ENCODE measurements around the gene DNAH10. TPM values are rescaled to one million over a fixed set of nuclear protein-coding genes. Genes with fewer than 3 reads are reported as not detected.
A peak's percentile ranks its signal among the peaks of the same experiment; 100 is the strongest.

The DNAH10 gene
- total and polyA plus RNA-seq, 2 of the 4 experiments (the other 2 are of a cell fraction), result 0.18 to 0.22 TPM

GRCh38 chr12:123919980-123920360 is 157.9 kb downstream of the DNAH10 start:
- H4K5ac ChIP-seq (ENCODE audit: low read depth, low read length), result no peak overlapping the region
- dilution Hi-C loops (cut with HindIII; ENCODE audit: low sequenced_read_pairs, unreplicated experiment), result no loop called here
- BruUV-seq (replicated peaks), result no TSS peak
- H2BK20ac ChIP-seq (ENCODE audit: low read depth, low read length), result no peak overlapping the region
- no peak overlapping the region for H2AK5ac ChIP-seq (ENCODE audit: low read depth, low read length)
- ChIA-PET CTCF (no interaction called here), POLR2A (ENCODE audit: unreplicated experiment) (no interaction called here)
- no peak for ATAC-seq (ENCODE audit: low read depth)
- no peak overlapping the region for H3K9ac ChIP-seq (ENCODE audit: low read depth, low read length)
- H4K8ac ChIP-seq (ENCODE audit: low read depth in 2 of 2, low read length in 2 of 2), result no peak overlapping the region
- H3K4me2 ChIP-seq (ENCODE audit: low read depth, low read length), result no peak overlapping the region
- H3K9me3 ChIP-seq (ENCODE audit: control insufficient read depth, insufficient read depth, low read length), result no peaks in the 10 kb centered on the region
- H3K27ac ChIP-seq (ENCODE audit: insufficient read depth, low read length), result no peak overlapping the region
- no peak overlapping the region for H3K18ac ChIP-seq (ENCODE audit: low read depth, low read length)
- no peak overlapping the region for H3K4me3 ChIP-seq (ENCODE audit: insufficient read depth, low read depth, low read length)
- no peaks in the 10 kb centered on the region for H4K20me1 ChIP-seq (ENCODE audit: insufficient read depth, low read length)
- H4K91ac ChIP-seq (ENCODE audit: insufficient read depth, low read depth, low read length), result no peak overlapping the region
- H2BK5ac ChIP-seq (ENCODE audit: low read depth, low read length, poor library complexity, severe bottlenecking), result peak overlapping the region; percentile 23
- H3K4me1 ChIP-seq (ENCODE audit: control insufficient read depth, insufficient read depth, low read length), result peaks cover 3% of the 10 kb centered on the region; the same call in 1 of the 2 replicates
- intact Hi-C loops (cut with micrococcal nuclease), result no loop called here
- H2AK9ac ChIP-seq (replicated peaks; ENCODE audit: low read depth, low read length, poor library complexity), result no peak overlapping the region
- H3K56ac ChIP-seq (ENCODE audit: extremely low read depth, insufficient read depth, low read length), result no peak overlapping the region
- no peak overlapping the region for H2BK15ac ChIP-seq (ENCODE audit: low read depth, low read length)
- H3K36me3 ChIP-seq (ENCODE audit: control insufficient read depth, insufficient read depth, low read length), result no peaks in the 10 kb centered on the region
- no peak overlapping the region for H2AFZ ChIP-seq (replicated peaks; ENCODE audit: low read length, poor library complexity)
- H3K14ac ChIP-seq (replicated peaks; ENCODE audit: low read depth, low read length), result no peak overlapping the region
- no peak overlapping the region for H3K23ac ChIP-seq (ENCODE audit: low read depth, low read length)
- H3K4ac ChIP-seq (ENCODE audit: low read depth, low read length), result no peak overlapping the region
- DNase-seq, result no peak
- peaks cover 4% of the 10 kb centered on the region; the same call in 1 of the 2 replicates for H3K27me3 ChIP-seq (ENCODE audit: control insufficient read depth, insufficient read depth, low read length)
- H2BK120ac ChIP-seq (ENCODE audit: low read depth, low read length), result no peak overlapping the region
- no CpG with 5 or more reads among the region's 3 CpGs for WGBS, 2 experiments (ENCODE audit: extremely low coverage in 2 of 2, insufficient read length in 1 of 2)
- in situ Hi-C loops (cut with MboI; ENCODE audit: low sequenced_read_pairs), result no loop called here
- TF ChIP-seq CHD1 (IDR thresholded peaks at IDR 0.05; ENCODE audit: low read depth, low read length) (no peak), CTCF (conservative IDR thresholded peaks at IDR 0.05; ENCODE audit: low read depth, low read length) (no peak), RCOR1 (IDR thresholded peaks at IDR 0.05; ENCODE audit: insufficient replicate concordance, low read length) (no peak), BHLHE40 (IDR thresholded peaks at IDR 0.05; ENCODE audit: low read depth, low read length) (no peak), USF2 (IDR thresholded peaks at IDR 0.05; ENCODE audit: low read depth, low read length) (no peak), RAD21 (IDR thresholded peaks at IDR 0.05; ENCODE audit: low read length) (no peak), FOS (IDR thresholded peaks at IDR 0.05; ENCODE audit: low read depth, low read length) (no peak), CEBPB (IDR thresholded peaks at IDR 0.05; ENCODE audit: low read depth, low read length) (no peak)
- H3K79me1 ChIP-seq (ENCODE audit: low read depth in 1 of 2, low read length in 2 of 2), result no peaks in the 10 kb centered on the region
- H3K9me1 ChIP-seq (ENCODE audit: insufficient read depth, low read length), result peaks cover 3% of the 10 kb centered on the region
